22Rv1 (cell line): Measurements from ENCODE around the gene THOC6.
"Not testable (repeated sequence)": the region's sequence is repeated elsewhere in the genome, so short reads cannot be mapped to it uniquely, and the experiment has no call there.

Source experiments
- H3K27ac ChIP-seq: fragments of 450-650 bp; 2 replicates; pipeline ENCODE4 v1.5.1; 2017
- CTCF ChIP-seq: fragments of 450-650 bp; IDR thresholded peaks from 2 replicates; pipeline ENCODE4 v1.5.1; 2017; ENCODE audit warnings: mild to moderate bottlenecking
- ZFX ChIP-seq: fragments of 450-650 bp; IDR thresholded peaks from 2 replicates; pipeline ENCODE4 v1.6.1; 2017; ENCODE audit warnings: antibody characterized with exemption, borderline replicate concordance

Gene THOC6

GRCh38 chr16:3065742-3066439 lies 42.1 kb downstream of the THOC6 start:
- H3K27ac ChIP-seq: no peak overlapping the region
- TF ChIP-seq ZFX (no peak), CTCF (no peak)

GRCh38 chr16:3066440-3066748 lies 42.6 kb downstream of the THOC6 start:
- TF ChIP-seq CTCF (no peak), ZFX (no peak)
- H3K27ac ChIP-seq: no peak overlapping the region

GRCh38 chr16:3068487-3068886 lies 44.7 kb downstream of the THOC6 start:
- no peak for TF ChIP-seq ZFX
- TF ChIP-seq CTCF: no peak
- H3K27ac ChIP-seq: no peak overlapping the region

- H3K27ac ChIP-seq: not testable (repeated sequence)
Observed at GRCh38 chr16:3069146-3069545, 45.3 kb downstream of the THOC6 start.

GRCh38 chr16:3070608-3071111 lies 46.8 kb downstream of the THOC6 start:
- TF ChIP-seq CTCF (no peak), ZFX (no peak)
- H3K27ac ChIP-seq: no peak overlapping the region

GRCh38 chr16:3071655-3072054 lies 47.8 kb downstream of the THOC6 start:
- TF ChIP-seq ZFX: no peak
- no peak overlapping the region for H3K27ac ChIP-seq

- H3K27ac ChIP-seq: not testable (repeated sequence)
Observed at GRCh38 chr16:3072148-3072547, 48.3 kb downstream of the THOC6 start.

- not testable (repeated sequence) for H3K27ac ChIP-seq
Observed at GRCh38 chr16:3072576-3073263, 48.9 kb downstream of the THOC6 start.

- no peak overlapping the region for H3K27ac ChIP-seq
- TF ChIP-seq CTCF (no peak), ZFX (no peak)
Observed at GRCh38 chr16:3073448-3073847, 49.6 kb downstream of the THOC6 start.
